Cardiac septum (tissue), 1 donor: ENCODE results near the gene BTBD9. TPM values are rescaled to one million over a fixed set of nuclear protein-coding genes. Genes with fewer than 3 reads are reported as not detected.
A peak's percentile ranks its signal among the peaks of the same experiment; 100 is the strongest.

Experiments used
- DNase-seq: peaks from one replicate; pipeline ENCODE4 v3.0.0-alpha.2; 2020; ENCODE audit warnings: low spot score
- intact Hi-C: fragments of 100-400 bp; cut with DNase I; formaldehyde crosslinking; loops from one replicate; pipeline ENCODE4 v1.14.0; 2022
- total RNA-seq: library from RNA; stranded (reverse); fragmentation: NEBNext Ultra II Directional; extraction: Animal tissue kit (Norgen Biotek cat#: 25700); gene quantifications from one replicate; pipeline ENCODE4 v1.2.1, GENCODE V29; 2021
- donor health status: DM: no; HTN: no; CAD: no.

BTBD9 gene
- total RNA-seq, 1 donor from 2014 or later: 24.2 TPM

GRCh38 chr6:38182426-38182825, 457.3 kb downstream of the BTBD9 start:
- peak; percentile 74 for DNase-seq
- intact Hi-C loops: no loop called here

DNA sequence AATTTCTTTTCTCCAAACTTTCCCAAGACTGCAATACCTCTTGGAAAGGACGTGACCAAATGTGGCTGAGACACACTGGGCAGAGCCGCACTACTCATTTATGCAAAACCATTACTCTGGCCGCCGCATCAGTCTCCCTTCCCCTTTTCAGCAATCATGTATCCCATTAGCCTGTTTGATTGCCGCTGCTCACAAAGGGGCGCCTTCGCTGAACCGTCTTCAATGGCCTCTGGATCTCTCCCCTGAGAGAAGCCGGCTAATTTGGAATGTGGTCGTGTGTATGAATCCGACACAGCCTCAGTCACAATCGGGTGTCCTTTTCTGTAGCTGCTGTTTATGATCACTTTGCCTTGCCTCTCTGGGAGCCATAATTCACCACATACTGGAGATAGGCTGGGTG, 459.1 kb downstream of the BTBD9 start:
- intact Hi-C loops: no loop called here
- DNase-seq: peak; percentile 51

GRCh38 chr6:38179794-38180430, 459.8 kb downstream of the BTBD9 start:
- intact Hi-C loops: no loop called here
- DNase-seq: peak; percentile 59

DNA sequence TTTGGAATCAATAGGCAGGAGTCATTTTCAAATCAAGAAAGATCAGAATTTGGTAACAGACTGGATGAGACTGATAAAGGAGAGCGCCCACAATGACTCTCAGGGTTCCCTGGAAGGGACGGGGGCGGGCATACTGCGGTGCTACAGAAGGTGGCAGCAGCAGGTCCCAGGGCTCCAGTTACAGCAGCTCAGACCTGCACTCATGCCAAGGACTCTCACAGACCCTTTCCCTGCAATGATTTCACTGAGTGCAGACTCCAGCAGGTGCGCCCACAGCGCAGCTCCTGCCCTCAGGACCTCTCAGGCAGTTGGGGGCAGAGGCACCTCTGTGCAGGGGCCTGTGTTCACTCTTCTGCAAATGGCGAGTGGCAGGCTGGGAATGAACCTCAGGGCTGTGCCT, 460.4 kb downstream of the BTBD9 start:
- peak; percentile 43 for DNase-seq

GRCh38 chr6:38178584-38178886, 461.2 kb downstream of the BTBD9 start:
- peak; percentile 39 for DNase-seq
- intact Hi-C loops: no loop called here

More for the DNA sequence above, 460.4 kb downstream of the BTBD9 start:
- intact Hi-C loops: no loop called here

DNA sequence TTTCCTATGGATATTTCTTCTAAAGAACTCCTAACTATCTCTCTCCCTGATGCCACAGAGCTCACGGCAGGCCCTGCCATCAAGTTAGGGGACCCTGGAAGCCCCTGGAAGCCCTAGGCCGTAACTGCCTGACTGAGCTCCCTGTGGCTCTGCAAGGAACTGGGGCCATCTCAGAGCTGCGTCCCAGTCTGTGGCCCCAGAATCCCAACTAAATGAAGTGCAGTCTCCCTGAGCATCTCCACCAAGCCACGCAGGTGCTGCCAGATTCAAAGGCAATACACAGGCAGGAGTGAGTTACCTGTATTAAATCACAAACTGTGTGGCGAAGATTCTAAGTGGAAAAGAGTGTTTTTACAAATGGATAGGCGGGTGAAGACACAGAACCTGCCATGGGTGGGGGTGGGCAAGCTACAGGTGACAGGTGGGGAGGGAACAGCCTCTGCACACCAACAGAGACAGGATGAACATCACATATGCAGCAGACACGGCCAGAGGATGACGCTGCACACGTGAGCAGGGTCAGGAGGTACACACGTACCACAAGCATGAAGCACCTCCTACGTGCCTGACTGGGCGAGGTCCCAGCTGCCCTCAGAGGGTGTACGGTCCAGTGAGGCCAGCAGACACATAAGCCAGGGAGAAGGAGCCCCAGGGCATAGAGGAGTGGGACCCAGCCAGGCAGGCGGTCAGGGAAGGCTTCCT, 461.7 kb downstream of the BTBD9 start:
- intact Hi-C loops: no loop called here
- DNase-seq: peak; percentile 49

DNA sequence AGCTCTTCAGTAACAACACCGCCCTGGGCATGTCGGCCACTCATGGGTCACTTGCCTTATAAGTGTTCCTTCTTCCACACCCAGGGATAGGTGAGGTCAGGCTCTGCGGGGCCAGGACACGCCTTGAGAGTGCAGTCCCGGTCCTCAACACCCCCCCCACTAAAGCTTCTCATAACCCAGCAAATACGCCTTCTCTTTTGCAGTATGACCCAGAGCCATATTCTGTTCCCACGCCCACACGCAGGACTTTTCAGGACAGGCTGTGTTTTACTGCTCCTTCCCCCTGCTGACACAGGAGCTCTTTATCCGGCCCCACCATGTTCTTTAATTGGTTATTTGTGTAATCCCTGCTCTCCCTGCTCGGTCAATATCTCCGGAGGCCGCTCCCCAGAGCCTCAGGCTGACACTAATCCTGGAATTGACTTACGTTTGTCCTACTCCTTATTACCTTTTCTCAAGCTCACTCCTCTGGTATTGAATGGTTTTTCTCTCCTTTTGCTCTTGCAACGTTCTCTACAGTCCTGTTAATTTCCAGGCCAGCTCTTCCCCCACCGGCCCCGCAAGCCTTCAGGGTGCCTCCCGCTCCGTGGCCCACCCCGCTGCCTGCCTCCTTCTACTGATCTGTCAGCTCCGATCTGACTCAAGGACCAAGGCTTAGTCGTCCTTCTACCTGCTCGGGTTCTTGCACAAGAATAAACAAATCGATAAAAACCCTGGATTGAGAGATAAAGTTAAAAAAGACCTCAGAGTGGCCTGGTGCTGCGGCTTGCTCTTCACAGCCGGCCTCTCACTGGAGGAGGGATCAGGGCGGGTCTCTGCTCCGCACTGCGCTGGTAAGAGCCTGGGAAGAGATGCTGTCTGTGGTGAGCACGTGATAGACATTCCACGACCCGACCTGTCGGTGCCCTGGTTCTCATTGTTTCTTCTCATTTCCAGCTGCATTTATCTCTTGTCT, 462.7 kb downstream of the BTBD9 start:
- DNase-seq: no peak
- intact Hi-C loops: no loop called here

- no peak for DNase-seq
- intact Hi-C loops: no loop called here
Measured at GRCh38 chr6:38175786-38176185, 463.9 kb downstream of the BTBD9 start.

GRCh38 chr6:38174806-38175495, 464.8 kb downstream of the BTBD9 start:
- no peak for DNase-seq
- intact Hi-C loops: no loop called here

GRCh38 chr6:38174315-38174714, 465.4 kb downstream of the BTBD9 start:
- intact Hi-C loops: no loop called here
- no peak for DNase-seq

- intact Hi-C loops: no loop called here
- DNase-seq: no peak
Measured at GRCh38 chr6:38173909-38174308, 465.8 kb downstream of the BTBD9 start.

DNA sequence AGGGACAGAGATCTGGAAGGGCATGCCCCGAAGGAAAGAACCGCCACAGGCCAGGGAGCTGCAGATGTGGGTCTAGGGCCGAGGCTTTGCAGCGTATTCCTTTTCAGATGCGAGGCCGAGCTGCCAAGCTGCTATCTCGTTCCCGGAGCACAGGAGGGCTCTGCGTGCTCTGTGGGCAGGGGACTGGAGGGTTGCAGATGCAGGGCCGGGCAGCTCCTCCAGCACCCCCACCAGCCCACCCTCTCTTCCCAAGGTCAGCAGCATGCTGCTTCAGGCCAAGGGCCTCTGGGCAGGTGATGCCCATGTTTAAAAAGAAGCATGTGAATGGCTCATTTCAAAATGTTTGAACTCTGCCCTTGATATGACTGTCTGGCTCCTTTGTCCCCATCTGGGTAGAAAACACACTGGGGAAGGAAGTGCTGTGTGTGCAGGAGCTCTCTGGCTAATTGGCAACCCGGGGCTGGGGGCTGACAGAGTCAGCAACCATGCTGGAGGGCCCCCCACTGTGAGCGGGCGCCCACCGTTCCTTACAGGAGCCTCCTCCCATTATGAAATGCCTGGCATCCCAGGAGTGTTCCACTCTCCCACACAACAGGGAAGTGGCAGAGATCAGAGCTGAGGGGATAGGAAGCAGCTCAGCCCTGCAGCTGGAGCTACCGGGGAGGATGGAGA, 466.9 kb downstream of the BTBD9 start:
- DNase-seq: no peak

GRCh38 chr6:38171997-38172738, 467.6 kb downstream of the BTBD9 start:
- intact Hi-C loops: no loop called here
- DNase-seq: no peak

More for the DNA sequence above, 466.9 kb downstream of the BTBD9 start:
- intact Hi-C loops: no loop called here

DNA sequence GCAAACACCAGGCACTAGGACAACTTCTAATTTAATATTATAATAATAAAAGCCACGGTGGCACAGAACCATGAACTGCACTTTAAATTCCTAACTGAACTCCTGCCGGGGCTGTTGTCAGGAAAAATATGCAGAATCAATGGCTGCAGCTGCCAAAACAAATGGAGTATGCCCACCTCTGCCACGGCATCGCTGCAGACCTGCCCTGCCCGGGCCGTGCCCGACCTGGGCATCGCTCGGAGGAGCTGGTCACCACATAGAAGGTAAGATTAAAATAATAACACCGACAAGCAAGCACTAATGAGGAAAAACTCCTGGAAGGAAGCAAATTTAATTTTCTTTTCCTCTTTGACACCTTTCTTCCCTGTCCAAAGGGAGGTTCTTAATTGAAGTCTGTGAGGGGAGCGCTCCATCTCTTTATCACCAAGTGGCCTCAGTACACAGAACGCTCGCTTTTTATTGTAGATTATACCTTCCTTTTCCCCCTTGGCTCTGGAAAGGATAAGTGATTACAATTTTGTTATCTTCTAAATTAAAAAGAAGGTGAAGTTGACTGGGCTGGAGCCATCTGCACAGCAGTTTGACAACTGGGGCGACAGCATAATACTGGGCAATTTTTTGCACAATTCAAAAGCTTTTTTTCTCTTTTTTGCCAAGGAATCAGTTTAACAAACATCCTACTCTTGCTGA, 468.9 kb downstream of the BTBD9 start:
- intact Hi-C loops: no loop called here
- no peak for DNase-seq

DNA sequence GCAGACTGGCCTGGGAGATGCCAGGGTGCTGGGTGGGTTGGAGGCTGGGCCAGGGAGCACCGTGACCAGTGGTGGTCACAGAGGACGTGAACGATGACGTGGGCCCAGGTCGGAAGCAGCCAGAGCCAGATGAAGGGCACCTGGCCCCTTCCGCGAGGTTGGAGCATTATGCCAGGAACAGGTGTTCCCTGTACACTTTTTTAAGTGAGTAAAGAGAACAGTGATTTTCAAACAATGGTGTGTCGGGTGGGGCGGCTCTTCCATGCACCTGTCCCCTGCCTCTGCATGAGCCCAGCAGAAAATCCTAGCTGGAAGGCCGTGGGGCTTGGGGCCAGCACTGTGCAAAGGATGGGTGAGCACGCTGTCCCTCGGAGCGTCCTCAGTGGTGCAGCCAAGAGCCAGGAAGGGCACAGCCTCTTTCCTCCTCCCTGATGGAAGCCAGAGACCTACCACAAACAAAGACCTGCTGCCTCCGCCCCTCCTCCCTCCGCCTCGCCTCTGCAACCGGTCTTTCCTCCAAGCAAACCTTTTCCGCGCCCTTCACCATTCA, 469.7 kb downstream of the BTBD9 start:
- intact Hi-C loops: no loop called here
- no peak for DNase-seq

GRCh38 chr6:38169221-38169976, 470.3 kb downstream of the BTBD9 start:
- intact Hi-C loops: no loop called here
- DNase-seq: no peak

GRCh38 chr6:38168699-38169098, 471.0 kb downstream of the BTBD9 start:
- intact Hi-C loops: no loop called here
- no peak for DNase-seq
